HG03039 (cell line): Measurements from ENCODE around the gene MT1X.

Experiments used
- ATAC-seq: cut with Tn5 transposase; IDR thresholded peaks from one replicate; pipeline ENCODE4 v1.9.1; 2021; ENCODE audit warnings: mild to moderate bottlenecking, moderate library complexity; ENCODE audit not compliant: unreplicated experiment

MT1X gene

GRCh38 chr16:56675685-56676210, 6.5 kb upstream of the MT1X start:
- ATAC-seq = no peak

GRCh38 chr16:56677474-56677873, 4.8 kb upstream of the MT1X start:
- no peak for ATAC-seq

GRCh38 chr16:56679078-56679730, 3.1 kb upstream of the MT1X start:
- no peak for ATAC-seq

GRCh38 chr16:56679818-56680217, 2.5 kb upstream of the MT1X start:
- no peak for ATAC-seq

GRCh38 chr16:56682703-56683397, 580 bp downstream of the MT1X start:
- no peak for ATAC-seq

- no peak for ATAC-seq
These were observed 1.3 kb downstream of the MT1X start for GRCh38 chr16:56683424-56684172.

GRCh38 chr16:56684256-56684925, 2.1 kb downstream of the MT1X start:
- no peak for ATAC-seq

GRCh38 chr16:56684926-56685590, 2.8 kb downstream of the MT1X start:
- no peak for ATAC-seq

GRCh38 chr16:56686758-56687157, 4.5 kb downstream of the MT1X start:
- no peak for ATAC-seq

GRCh38 chr16:56688762-56689161, 6.5 kb downstream of the MT1X start:
- no peak for ATAC-seq

GRCh38 chr16:56689171-56689570, 6.9 kb downstream of the MT1X start:
- no peak for ATAC-seq

- ATAC-seq = no peak
These were observed 8.3 kb downstream of the MT1X start for GRCh38 chr16:56690420-56691122.

GRCh38 chr16:56691885-56692284, 9.6 kb downstream of the MT1X start:
- no peak for ATAC-seq

GRCh38 chr16:56695246-56695645, 13.0 kb downstream of the MT1X start:
- ATAC-seq = no peak

GRCh38 chr16:56697456-56698155, 15.3 kb downstream of the MT1X start:
- no peak for ATAC-seq

- no peak for ATAC-seq
These were observed 17.9 kb downstream of the MT1X start for GRCh38 chr16:56700195-56700594.

- ATAC-seq = no peak
These were observed 18.4 kb downstream of the MT1X start for GRCh38 chr16:56700631-56701030.

GRCh38 chr16:56701534-56701933, 19.3 kb downstream of the MT1X start:
- ATAC-seq = no peak

- ATAC-seq = no peak
These were observed 20.6 kb downstream of the MT1X start for GRCh38 chr16:56702836-56703235.
